Ovary (tissue), 9 donors: ENCODE results near the gene F2RL1. TPM values are rescaled to one million over a fixed set of nuclear protein-coding genes. Genes with fewer than 3 reads are reported as not detected.

ENCODE experiments used
- DNase-seq, 5 donors: peaks; one replicate each; pipeline ENCODE4 v3.0.0-alpha.2; 2019 to 2020
- H3K27ac ChIP-seq, 2 donors: fragments of 200-600 bp; one replicate each; pipeline versions ENCODE4 v1.5.1 to v1.8.0; 2019 to 2022
- H3K27me3 ChIP-seq: fragments of 200-600 bp; one replicate; pipeline ENCODE4 v1.8.0; 2022
- H3K36me3 ChIP-seq: fragments of 200-600 bp; sonication (generic); one replicate; pipeline ENCODE4 v1.5.1; 2019
- H3K4me1 ChIP-seq: one replicate; pipeline ENCODE4 v1.8.1; 2013; ENCODE audit warnings: mild to moderate bottlenecking, moderate library complexity; ENCODE audit not compliant: insufficient read depth
- H3K4me3 ChIP-seq: fragments of 200-600 bp; sonication (generic); one replicate; pipeline ENCODE4 v1.5.1; 2017
- H3K9me3 ChIP-seq, 2 donors: fragments of 200-600 bp in 1 of 2; sonication (generic) in 1 of 2; one replicate each; pipeline versions ENCODE4 v1.5.1 to v1.8.1; 2013 to 2019; ENCODE audit warnings: mild to moderate bottlenecking in 1 of 2, moderate library complexity in 1 of 2
- CTCF ChIP-seq, 3 donors: fragments of 450-650 bp in 2 of 3; fragments of 200-600 bp in 1 of 3; IDR thresholded peaks; one replicate each; pipeline versions ENCODE4 v1.5.1 to v1.8.0; 2016 to 2022; ENCODE audit warnings: antibody characterized with exemption in 3 of 3, mild to moderate bottlenecking in 1 of 3
- EP300 ChIP-seq: sonication (generic); formaldehyde crosslinking; IDR thresholded peaks from one replicate; pipeline ENCODE4 v1.6.1; 2017; ENCODE audit warnings: antibody characterized with exemption
- POLR2A ChIP-seq: fragments of 450-650 bp; IDR thresholded peaks from one replicate; pipeline ENCODE4 v1.6.1; 2017; ENCODE audit warnings: antibody characterized with exemption, mild to moderate bottlenecking, moderate library complexity
- WGBS, 3 donors: extraction: QIAGEN DNeasy Blood & Tissue Kit in 1 of 3; methylation state at CpG; one replicate each; pipeline versions ENCODE4 v1.1.5 to v1.1.7; 2013 to 2017; 5-methylcytosine and 5-hydroxymethylcytosine counted together
- intact Hi-C, 4 donors: fragments of 100-400 bp; cut with DNase I; formaldehyde crosslinking; loops; one replicate each; pipeline versions ENCODE4 v1.11.0 to v1.15.1; 2022 to 2023
- polyA plus RNA-seq, 2 donors: library from polyadenylated mRNA; stranded (reverse); fragments of 200-250 nt in 1 of 2; fragments of 350-450 nt in 1 of 2; fragmentation: Illumina TruSeq in 1 of 2; extraction: RNeasy Lipid Tissue Mini Kit (QIAGEN cat#74804) in 1 of 2; gene quantifications; one replicate each; pipeline ENCODE4 v1.2.3, GENCODE V29; 2013 to 2014
- small RNA-seq: library from RNA; depleted of rRNA; stranded (forward); fragments of <200 nt; gene quantifications from one replicate; pipeline ENCODE3, GENCODE V24; 2016
- total RNA-seq, 7 donors: library from RNA; depleted of rRNA in 2 of 7; stranded (reverse); fragments of >200 nt in 2 of 7; fragmentation: NEBNext Ultra II Directional in 3 of 7; extraction: Animal tissue kit (Norgen Biotek cat#: 25700) in 3 of 7; gene quantifications; one replicate each; pipeline versions ENCODE4 v1.1.0 to v1.2.4, GENCODE V29; 2016 to 2023
- donor health status: DM: no; HTN: no; CAD: no; lungs with moderate emphysema.
- donor health status: DM: no; HTN: no; CAD: no.
- donor health status: Bipolar disorder and iron deficiency.
- donor health status: DM: yes; HTN: yes; CAD: no.
- donor health status: DM: no; HTN: no; CAD: no.
- donor health status: DM: yes; HTN: yes; CAD: no.

Gene F2RL1
- total and polyA plus RNA-seq, 9 donors = 0.10 to 12.3 (median 1.1) TPM

DNA sequence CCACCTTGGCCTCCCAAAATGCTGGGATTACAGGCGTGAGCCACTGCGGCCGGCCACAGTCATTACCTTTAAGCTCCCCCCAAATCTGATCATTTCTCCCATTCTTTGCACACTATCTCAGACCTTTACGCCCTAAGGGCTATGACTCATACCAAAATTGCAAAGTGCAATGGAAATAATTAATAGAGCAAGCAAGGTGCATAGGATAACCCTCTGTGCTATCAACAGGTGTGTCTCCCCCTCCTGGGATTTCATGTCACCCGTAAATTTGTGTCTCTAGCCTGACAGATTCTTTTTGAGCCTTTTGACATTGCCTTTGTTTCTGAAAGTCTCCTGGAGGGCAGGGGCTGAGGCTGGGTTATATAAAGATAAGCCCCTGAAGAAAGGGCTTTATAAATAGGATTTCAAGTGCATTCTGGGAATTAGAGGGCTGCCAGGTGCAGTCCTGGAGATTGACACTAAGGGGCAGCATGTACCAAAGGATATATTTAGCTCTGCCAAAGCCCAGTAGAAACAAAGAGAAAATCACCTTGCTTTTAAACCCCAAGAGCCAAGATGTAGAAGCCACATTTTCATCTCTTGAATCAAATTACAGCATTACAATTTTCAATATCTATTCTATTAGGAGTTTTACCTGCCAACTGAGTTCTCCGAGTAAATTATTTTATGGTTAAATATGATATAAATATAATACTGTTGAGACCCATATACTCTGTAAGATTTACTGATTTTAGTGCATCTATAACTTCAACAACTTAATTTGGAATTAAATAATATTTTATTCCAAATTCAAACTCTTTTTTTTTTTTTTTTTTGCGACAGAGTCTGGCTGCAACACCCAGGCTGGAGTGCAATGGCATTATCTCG is 49.2 kb downstream of the F2RL1 start:
- intact Hi-C loops = no loop called here
- Histone ChIP-seq H3K27ac (no peak overlapping the region), H3K4me3 (no peak overlapping the region), H3K9me3 (no peaks in the 10 kb centered on the region), H3K27me3 (no peaks in the 10 kb centered on the region), H3K4me1 (no peaks in the 10 kb centered on the region), H3K36me3 (no peaks in the 10 kb centered on the region)
- 63 to 70% (median 65%) methylated on average over 8 of the region's 8 CpGs for WGBS, 3 donors
- TF ChIP-seq POLR2A = no peak
- TF ChIP-seq CTCF (IDR thresholded peaks at IDR 0.05) = no peak
- no peak for TF ChIP-seq EP300
- peak in 2 of 5 donors; percentile 16 to 38 for DNase-seq

GRCh38 chr5:76870046-76870445 is 51.2 kb downstream of the F2RL1 start:
- 65 to 77% (median 67%) methylated on average over 6 of the region's 6 CpGs for WGBS, 3 donors

DNA sequence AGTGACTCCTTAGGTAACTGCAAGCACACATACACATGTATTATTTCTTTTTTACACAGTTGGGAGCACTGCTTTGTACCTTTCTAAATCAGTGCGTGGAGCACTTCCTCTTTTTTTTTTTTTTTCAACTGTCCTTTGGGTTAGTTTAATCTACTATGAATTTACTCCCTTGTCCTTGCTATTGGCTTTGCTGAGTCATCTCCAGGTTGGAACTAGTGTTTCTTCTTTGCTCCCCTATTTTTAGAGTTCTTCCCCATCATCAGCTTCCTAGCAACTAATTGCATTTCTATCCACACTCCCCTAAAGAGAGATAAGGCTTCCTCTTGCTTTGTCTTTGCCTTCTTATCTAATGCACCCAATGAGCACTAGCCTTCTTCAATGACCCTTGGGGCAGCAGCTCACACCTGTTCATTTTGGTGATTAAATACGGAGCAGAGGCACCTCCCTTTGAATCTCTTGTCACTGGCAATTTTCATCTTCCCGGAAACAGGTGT is 55.3 kb downstream of the F2RL1 start:
- no peak for TF ChIP-seq CTCF (IDR thresholded peaks at IDR 0.05)
- TF ChIP-seq POLR2A = no peak
- TF ChIP-seq EP300 = no peak
- no peak for DNase-seq
- no peaks in the 10 kb centered on the region for H3K4me1 ChIP-seq
- no peaks in the 10 kb centered on the region for H3K36me3 ChIP-seq
- no peaks in the 10 kb centered on the region for H3K9me3 ChIP-seq
- no peak overlapping the region for H3K4me3 ChIP-seq
- H3K27ac ChIP-seq = no peak overlapping the region
- WGBS, 3 donors = 21 to 39% (median 33%) methylated on average over 3 of the region's 3 CpGs
- no peaks in the 10 kb centered on the region for H3K27me3 ChIP-seq
- intact Hi-C loops = no loop called here

More at GRCh38 chr5:76870046-76870445, 51.2 kb downstream of the F2RL1 start:
- Histone ChIP-seq H3K4me3 (no peak overlapping the region), H3K27me3 (no peaks in the 10 kb centered on the region), H3K27ac (no peak overlapping the region), H3K4me1 (no peaks in the 10 kb centered on the region), H3K9me3 (no peaks in the 10 kb centered on the region), H3K36me3 (no peaks in the 10 kb centered on the region)
- no peak for TF ChIP-seq POLR2A
- TF ChIP-seq CTCF (IDR thresholded peaks at IDR 0.05) = no peak
- TF ChIP-seq EP300 = no peak
- no peak for DNase-seq
- intact Hi-C loops = no loop called here

Small RNAs within 50 kb of the gene (small RNA-seq; reads per million reads assigned to genes)
- not detected for gene RN7SL208P

Other genes with a start within 250 kb of the F2RL1 start
- under 1 TPM in 3 of 7 donors, not detected in 4; 0.10 to 0.22 (median 0.15) TPM for gene F2RL2, start 195.6 kb upstream of the F2RL1 start, total RNA-seq
- under 1 TPM; 0.06 to 0.97 TPM for gene F2RL2, start 195.6 kb upstream of the F2RL1 start, polyA plus RNA-seq
- gene F2R, start 102.9 kb upstream of the F2RL1 start, total RNA-seq = 1 to 10 TPM; 1.7 to 7.0 (median 4.3) TPM
- gene F2R, start 102.9 kb upstream of the F2RL1 start, polyA plus RNA-seq = 10 to 100 TPM in 1 of 2 donors, 1 to 10 TPM in 1; 6.6 to 28.5 TPM
- gene S100Z, start 31.0 kb downstream of the F2RL1 start, total RNA-seq = 1 to 10 TPM in 1 of 7 donors, under 1 TPM in 1, not detected in 5; 0.23 to 1.2 TPM
- gene S100Z, start 31.0 kb downstream of the F2RL1 start, polyA plus RNA-seq = under 1 TPM; 0.08 to 0.22 TPM
- 1 to 10 TPM in 4 of 7 donors, under 1 TPM in 3; 0.18 to 6.4 (median 1.0) TPM for gene CRHBP, start 134.0 kb downstream of the F2RL1 start, total RNA-seq
- gene CRHBP, start 134.0 kb downstream of the F2RL1 start, polyA plus RNA-seq = 1 to 10 TPM; 3.7 to 4.6 TPM
- 10 to 100 TPM; 12.6 to 22.8 (median 16.9) TPM for gene AGGF1, start 211.4 kb downstream of the F2RL1 start, total RNA-seq
- 10 to 100 TPM in 1 of 2 donors, 1 to 10 TPM in 1; 9.0 to 15.5 TPM for gene AGGF1, start 211.4 kb downstream of the F2RL1 start, polyA plus RNA-seq